Mesenteric fat pad (tissue), 1 donor: ENCODE measurements around the gene RAET1G. TPM values are rescaled to one million over a fixed set of nuclear protein-coding genes. Genes with fewer than 3 reads are reported as not detected.
"Not testable (repeated sequence)": the region's sequence is repeated elsewhere in the genome, so short reads cannot be mapped to it uniquely, and the experiment has no call there.

Source experiments
- DNase-seq: peaks from one replicate; pipeline ENCODE4 v3.0.0-alpha.2; 2020; ENCODE audit warnings: low spot score
- total RNA-seq: library from RNA; stranded (reverse); fragmentation: NEBNext Ultra II Directional; extraction: Animal tissue kit (Norgen Biotek cat#: 25700); gene quantifications from one replicate; pipeline ENCODE4 v1.2.1, GENCODE V29; 2021
- donor health status: DM: yes; HTN: yes; CAD: no.

RAET1G gene
- total RNA-seq, 1 donor from 2014 or later = 0.51 TPM

DNA sequence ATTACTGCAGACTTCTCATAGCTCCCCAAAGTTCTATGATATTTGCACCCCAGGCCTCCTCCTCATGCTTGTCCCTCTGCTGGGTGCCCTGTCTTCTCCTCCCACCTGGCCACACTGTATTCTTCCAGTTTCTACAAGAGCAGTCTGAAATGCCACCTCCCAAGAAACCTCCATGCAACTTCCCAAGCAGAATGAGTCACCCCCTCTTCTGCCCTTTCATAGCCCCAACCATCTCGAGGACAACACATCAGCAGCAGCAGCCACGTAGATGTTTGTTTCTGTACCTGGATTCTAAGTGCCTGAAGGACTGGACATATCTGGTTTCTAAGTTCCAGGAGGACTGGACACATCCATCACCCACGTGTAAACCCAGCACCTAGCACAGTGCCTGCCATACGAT lies 12.3 kb upstream of the RAET1G start:
- DNase-seq = no peak

DNA sequence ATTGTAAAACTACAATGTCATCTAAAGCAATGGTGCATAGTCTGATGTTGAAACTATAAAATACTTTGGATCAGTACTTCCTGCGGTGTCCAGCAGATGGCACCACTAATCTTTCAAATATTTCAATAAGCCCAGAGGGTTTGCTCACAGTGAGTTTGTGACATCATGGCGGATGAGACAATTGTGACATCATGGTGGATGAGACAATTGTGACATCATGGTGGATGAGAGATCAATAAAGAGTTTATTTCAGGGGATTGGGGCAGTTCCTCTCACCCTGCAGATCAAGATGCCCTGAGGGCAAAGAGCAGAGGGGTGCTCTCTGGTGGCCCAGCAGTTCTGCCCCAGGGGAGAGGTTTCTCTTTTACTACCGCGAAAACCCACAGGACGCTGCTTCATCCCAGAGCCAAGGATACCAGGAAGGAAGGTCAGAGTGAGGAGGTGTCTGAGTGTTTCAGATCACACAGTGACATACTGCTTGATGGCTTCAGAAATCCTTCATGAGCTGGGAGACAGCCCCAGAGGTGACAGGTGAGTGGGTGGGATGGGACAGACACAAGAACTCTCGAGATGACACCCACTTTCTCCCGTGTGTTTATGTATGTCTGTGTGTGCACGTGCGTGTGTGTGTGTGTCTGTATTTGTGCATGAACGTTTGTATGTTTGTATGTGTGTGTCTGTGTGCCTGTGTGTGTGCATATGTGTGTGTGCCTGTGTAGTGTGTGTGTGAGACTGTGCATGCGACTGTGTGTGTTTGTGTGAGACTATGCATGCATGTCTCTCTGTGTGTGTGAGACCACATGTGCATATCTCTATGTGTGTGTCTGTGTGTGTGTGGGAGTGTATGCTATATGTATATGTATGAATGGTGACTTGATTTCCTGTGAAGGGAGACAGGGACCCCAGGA lies 11.6 kb upstream of the RAET1G start:
- DNase-seq = peak; percentile 57

DNA sequence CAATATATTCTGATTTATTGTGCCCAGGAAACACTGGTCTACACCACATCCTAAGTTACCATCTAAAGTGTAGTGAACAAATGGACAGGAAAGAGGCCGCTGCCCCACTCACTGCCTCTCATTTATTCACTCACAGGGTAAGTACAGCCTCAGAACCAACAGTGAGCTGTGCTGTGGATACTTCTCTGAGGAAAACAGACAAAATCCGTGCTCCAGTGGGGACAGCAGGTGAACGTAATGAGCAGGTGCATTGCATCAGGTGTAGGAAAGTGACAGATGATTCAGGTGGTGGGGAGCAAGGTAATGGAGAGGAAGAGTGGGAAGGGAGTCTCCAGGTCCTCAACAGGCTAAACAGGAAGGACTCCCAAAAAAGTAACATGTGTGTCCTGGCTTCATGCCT lies 10.5 kb upstream of the RAET1G start:
- peak; percentile 35 for DNase-seq

DNA sequence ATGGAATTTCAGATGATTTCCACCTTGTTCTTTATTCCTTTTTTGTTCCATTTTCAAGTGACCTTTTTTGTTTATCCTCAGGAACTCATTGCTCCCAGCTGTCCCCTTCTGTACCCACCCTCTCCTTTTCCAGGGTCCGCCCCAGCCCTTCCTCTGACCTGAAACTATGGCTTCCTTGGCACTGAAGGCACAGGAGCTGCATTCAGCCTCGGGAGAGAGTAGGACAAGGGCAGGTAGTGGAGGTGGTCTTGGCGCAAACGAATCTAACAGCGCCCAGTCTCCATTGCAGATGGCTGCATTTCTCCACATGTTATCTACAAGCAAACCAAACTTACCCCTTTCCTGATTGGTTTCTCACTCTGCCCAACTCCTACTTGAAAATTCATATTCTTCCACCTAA lies 10.1 kb upstream of the RAET1G start:
- DNase-seq = no peak

DNA sequence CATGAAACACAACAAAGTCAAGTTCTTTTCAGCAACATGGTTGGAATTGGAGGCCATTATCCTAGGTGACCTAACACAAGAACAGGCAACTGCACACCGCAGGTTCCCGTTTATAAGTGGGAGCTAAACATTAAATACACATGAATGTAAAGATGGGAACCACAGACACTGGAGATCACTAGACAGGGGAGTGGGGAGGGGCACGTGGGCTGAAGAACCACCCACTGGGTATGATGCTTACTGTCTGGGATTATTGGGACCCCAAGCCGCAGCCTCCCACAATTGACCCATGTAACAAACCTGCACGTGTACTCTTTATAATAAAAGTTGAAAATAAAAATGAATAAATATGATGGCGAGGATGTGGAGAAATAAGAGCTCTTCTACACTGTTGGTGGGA lies 8.6 kb upstream of the RAET1G start:
- no peak for DNase-seq

DNA sequence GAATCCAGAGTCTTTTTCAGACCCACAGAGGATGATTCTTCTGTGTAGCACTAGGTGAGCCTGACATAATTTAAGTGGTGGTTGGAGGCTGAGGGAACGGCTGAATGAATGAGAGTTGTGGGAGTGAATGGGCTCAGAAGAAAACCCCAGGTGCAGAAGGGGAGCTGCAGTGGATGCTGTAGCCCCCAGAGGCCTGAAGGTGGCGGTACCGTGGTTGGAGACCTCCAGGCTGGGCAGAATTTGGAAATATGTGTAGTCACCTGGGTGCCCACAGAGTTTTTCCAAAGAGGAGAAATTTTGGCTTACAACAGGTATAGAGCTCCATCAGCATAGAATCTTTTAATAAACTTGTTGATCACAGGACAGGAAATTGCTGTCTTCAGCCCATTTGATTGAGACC lies 6.5 kb upstream of the RAET1G start:
- peak; percentile 53 for DNase-seq

DNA sequence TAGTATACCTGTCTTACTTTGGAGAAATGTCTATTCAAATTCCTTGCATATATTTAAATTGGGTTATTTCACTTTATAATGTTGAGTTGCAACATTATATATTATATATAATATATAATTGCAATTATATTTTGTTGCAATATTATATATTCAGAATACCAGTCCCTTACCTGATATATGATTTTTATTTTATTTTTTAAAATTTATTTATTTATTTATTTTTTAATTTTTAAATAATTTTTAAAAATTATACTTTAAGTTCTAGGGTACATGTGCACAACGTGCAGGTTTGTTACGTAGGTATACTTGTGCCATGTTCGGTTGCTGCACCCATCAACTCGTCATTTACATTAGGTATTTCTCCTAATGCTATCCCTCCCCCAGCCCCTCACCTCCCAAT lies 4.1 kb upstream of the RAET1G start:
- DNase-seq = not testable (repeated sequence)

DNA sequence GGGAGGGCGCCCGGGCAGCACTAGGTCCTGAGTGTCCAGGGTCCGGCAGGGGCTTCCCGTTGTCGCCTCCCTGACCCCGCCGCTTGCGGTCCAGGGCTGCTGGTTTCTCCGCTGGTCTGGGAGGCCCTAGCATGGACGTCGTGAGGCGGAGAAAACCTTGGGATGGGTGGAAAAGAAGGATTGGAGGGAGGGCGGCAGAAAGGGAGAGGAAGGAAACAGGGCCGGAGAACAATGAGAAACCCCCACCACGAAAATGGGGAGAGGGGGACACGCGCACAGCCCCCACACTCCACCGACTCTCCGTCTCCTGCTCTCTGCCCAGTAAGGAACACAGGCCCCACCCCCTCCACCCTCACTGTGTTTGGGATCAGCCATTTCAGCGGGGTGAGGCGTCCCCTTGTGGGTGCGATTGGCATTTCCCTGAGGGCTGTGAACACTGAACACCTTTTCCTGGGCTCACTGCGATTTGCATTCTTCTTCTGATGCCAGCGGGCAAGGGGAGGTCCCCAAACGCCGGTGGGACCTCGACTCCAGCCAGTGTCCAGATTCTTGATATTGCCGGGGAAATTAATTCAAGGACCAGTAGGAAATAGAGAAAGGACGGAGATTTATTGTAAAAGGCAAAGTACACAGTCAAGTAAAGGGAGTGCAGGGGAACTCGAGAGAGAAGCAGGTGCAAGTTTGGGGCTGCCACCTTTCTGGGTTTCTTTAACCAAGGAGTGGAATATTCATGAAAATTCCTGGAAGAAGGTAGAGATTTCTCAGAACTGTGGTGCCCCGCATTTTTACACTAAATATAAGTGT lies 3.3 kb upstream of the RAET1G start:
- peak; percentile 93 for DNase-seq

DNA sequence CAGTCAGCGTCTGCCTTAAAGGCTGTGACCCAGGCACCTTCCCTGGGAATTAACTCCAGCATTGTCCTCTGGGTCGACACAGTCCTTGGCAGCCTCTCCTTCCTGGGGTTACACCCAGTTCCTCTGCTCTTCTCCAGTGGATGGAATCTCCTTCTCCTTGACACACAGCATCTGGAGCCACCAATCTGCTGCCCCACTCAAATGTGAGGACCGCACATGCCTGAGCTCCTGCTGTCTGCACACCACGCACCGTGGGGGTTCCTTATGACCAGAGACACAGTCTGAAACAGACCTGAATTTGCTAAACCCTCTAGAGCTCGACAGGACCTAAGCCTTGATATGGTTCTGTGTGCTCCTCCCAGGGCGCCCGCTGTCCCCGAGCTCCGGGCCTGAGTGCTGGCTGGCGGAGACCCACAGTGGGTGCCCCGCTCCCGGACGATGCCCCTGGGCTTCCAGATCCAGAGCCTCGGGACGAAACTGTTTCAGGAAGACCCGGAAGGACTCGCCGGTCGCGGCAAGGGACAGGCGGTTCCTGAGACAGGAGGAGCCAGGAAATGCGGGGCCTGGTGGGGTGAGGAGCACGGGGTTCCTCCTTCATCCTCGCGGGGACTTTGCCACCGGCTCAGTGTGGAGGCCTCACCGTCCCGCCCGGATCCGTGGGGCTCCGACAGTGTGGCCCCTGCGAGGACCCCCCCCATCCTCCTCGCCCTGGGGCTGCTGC lies 2.5 kb upstream of the RAET1G start:
- peak; percentile 88 for DNase-seq

DNA sequence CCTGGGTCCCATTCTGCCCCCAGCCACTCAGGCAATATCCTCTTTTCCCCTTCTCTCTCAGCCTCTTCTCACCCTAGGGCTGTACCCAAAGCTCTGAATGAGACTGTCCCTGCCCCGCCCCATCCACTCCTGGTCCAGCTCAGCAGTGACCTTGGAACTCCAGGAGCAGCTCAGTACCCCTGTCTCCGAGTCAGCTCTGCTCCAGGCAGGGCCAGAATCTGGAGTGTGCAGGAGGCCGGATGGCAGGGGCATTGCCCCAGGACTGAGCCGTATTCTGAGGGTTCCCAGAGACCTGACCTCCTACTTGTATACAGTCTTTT lies 2.0 kb upstream of the RAET1G start:
- DNase-seq = peak; percentile 74

DNA sequence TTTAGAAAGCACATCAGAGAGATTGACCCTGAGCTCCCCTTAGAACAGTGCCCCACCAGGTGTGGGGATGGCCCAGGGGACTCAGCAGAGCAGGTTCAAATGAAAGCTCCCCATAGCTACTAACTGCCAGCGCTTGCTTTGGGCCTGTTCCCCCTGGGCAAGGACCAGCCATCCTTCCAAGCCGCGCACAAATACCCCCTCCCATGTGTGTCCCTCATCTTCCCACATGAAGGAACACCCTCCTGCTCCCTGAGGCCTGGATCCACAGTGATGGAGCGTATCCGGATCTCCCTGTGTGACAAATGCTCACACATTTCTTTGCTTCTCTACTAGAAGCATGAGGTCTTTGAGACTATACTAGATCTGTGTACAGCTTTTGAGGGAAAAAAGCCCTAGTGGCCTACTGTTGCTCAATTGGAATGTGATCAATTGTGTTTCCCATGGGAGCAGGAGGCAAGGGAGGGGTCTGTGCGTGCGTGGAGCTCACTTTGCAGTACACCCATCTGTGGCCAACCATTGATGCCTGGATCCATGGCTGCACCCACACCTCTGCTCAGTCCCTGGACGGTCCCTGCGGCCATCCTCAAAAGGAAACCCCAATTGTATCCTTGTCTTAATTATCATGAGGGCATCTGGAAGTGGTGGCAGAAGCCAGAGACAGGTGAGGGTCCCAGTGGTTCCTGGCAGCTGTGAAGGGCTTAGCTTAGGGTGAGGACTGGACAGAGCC lies 1.4 kb upstream of the RAET1G start:
- peak; percentile 68 for DNase-seq

DNA sequence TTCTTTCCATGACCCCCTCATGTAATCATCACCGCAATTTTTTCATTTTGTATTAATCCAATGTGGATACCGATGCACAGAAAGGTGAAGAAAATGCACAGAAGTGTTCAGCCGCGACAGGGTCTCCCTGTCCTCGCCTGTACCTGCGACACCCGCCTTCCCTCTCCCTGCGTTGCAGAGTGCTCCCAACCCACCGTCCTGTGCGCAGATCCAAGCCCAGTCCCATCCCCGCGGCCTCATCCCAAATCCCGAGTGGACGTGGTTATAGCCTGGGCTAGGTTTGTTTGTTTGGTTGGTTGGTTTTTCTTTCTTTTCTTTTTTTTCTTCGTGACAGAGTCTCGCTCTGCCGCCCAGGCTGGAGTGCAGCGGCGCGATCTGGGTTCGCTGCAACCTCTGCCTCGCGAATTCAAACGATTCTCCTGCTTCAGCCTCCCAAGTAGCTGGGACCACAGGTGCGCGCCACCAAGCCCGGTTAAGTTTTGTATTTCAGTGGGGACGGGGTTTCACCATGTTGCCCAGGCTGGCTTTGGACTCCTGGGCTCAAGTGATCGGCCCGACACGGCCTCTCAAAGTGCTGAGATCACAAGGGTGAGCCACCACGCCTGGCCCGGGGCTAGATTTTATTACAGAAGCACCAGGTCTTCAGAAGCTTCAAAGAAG lies 536 bp upstream of the RAET1G start:
- DNase-seq = peak; percentile 49

DNA sequence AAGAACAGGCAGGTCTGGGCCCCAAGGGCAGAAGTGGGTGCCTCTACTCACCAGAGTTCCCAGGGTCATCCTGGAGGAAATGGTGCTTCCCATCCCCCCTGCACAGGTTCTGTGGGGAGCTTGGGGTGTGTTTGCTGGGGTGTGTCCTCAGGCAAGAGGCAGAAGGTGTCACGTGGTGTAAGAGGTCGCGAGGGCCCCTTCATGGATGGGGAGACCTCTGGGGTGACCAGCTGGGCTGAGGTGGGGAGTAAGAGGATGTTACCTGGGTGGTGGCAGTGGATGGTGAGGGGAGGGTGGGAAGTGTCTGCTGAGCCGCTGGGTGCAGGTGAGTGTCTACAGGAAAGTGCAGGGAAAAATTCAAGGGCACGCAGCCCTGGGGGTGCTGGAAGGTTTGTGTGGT lies 830 bp downstream of the RAET1G start:
- DNase-seq = peak; percentile 57

DNA sequence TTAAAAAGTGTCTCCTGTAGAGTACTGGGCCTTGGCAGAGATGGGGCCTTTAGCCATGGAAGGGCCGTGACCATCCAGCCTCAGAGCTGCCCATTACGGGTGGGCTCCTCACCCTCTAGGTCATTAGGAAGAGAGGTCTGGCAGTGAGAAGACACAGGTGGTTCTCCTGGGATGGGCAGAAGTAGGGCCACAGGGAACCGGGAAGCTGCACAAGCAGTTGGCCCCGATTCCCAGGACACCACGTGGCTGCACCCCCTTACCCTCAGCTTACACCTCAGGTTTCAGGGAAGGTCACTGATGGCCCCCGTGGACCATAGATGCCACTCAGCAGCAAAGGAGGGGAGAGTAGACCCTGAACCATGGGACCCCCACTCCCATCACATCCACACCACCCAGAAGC lies 1.6 kb downstream of the RAET1G start:
- DNase-seq = peak; percentile 67

DNA sequence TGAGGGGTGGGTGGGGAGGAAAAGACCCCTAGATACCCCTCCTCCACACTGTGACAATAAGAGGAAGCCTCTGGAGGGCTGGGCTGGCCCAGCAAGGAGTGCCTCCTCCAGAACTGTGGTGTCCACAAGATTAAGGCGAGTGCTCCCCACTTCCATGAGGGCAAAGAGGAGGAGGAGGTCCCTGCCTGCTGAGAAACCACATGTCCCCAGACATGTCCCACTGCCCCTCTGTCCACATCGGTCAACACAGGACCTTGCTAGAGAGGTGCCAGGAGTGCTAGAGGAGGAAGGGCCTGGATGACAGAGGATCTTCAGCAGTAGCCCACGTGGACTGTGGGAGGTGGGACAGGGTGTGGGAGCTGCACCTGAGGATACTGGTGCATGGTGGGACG lies 3.1 kb downstream of the RAET1G start:
- peak; percentile 68 for DNase-seq

DNA sequence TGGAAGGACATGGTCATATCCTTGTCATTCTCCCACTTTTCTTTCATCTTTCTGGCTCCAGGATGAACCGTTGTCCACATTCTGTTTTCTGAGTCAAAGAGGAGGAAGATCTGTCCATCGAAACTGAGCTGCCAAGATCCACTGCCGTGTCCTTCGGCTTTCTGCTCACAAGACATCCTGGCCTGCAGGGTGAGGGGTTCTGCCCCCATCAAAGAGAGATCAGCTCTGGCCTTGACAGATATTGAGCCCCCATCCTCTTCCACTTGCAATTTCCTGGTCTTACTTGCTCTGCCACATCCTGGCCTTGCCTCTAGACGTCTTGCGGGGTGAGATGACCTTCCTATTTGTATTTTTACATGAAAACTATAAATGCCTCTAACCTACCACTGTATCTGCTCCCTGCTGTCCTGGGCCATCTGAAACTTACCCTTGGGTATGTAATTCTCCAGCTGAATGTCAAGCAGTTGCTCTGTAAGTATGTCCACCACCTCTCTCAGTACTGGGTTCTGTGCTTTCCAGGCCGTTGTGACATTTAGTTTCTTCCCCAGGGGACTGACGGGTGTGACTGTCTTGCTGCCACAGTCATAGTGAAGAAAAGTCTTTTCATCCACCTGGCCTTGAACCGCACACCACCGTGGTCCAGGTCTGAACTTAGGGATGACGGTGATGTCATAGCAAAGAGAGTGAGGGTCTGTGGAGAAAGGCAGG lies 3.6 kb downstream of the RAET1G start:
- peak; percentile 78 for DNase-seq

DNA sequence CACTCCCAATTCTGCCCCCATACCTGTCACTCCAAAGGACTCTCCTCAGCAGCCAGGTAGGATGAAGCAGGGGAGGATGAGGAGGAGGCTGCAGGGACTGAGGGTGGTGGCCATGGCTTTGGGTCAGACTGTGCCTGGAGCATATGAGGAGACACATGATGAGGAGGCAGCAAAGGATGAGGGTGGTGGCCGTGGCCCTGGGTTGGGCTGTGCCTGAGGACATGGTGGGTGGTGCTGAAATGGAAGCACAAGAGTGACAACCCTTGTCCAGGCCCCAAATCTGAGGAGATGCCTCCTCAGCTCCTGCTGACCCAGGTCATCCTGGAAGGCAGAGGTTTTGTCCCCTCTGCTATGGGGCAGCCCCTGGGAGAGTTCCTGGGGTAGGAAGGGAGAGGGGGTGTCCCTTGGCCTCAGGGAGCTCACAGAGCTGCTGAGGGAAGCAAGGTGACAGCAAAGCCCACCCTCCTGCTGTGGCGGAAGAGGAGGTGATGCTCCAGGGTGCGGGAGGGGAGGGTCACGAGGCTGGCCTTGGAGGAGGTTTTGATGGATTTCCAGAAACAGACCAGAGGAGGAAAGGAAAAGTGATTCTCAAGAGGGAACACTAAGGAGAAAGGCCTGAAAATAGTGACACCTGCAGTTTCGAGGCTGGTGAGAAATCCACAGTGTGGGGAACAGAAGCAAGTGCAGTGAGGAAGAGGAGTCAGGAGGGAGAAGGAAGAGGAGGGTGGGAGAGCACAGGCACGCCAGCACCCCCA lies 4.6 kb downstream of the RAET1G start:
- DNase-seq = peak; percentile 55

DNA sequence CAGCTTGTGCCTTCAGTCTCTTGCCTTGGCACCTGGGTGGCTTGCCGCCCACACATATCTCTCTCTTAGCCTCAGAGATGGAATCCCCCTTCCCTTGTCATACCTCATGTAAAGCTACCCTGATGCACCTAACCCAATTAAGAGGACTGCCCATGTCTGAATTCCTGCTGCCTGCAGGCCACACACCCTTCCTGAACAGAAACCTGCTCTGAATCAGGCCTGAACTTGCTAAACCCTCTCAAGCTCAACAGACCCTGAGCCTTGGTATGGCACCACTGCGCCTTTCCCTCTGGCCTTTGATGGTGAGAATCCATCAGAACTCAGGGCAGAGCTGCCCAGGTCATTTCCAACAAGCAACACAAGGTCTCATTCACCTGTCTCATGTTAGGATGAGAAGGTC lies 5.2 kb downstream of the RAET1G start:
- DNase-seq = peak; percentile 33
